HCT116 (cell line): ENCODE measurements around the gene CMTM8. TPM values are rescaled to one million over a fixed set of nuclear protein-coding genes. Genes with fewer than 3 reads are reported as not detected.

ENCODE experiments used
- ATAC-seq: fragments of 200-7000 bp; cut with Tn5 transposase; 2 replicates; pipeline ENCODE4 v1.9.1; 2020; ENCODE audit warnings: mild to moderate bottlenecking, moderate library complexity
- BruUV-seq: library from RNA; stranded (reverse); fragments of 400-500 nt; replicated peaks from 2 replicates; lab custom pipeline; 2021; lab: Mats Ljungman, UMichigan
- CTCF ChIA-PET: fragments of 300-600 bp; sonication (Branson Sonifier 250); formaldehyde crosslinking; loops from one replicate; lab custom pipeline; 2021; ENCODE audit warnings: antibody characterized with exemption; lab: Charles Lee
- POLR2A ChIA-PET: fragments of 300-600, 350-600 bp; sonication (Branson Sonifier 250); formaldehyde crosslinking; loops from one replicate; lab custom pipeline; 2021; ENCODE audit warnings: antibody characterized with exemption; lab: Charles Lee
- RAD21 ChIA-PET, 2 experiments: fragments of 300-600 bp; sonication (Branson Sonifier 250); formaldehyde crosslinking; loops; one replicate each; lab custom pipeline; 2023; ENCODE audit warnings: low total read pairs in 2 of 2; ENCODE audit not compliant: uncharacterized antibody in 2 of 2, unreplicated experiment in 2 of 2, low non-redundant PET in 1 of 2; lab: Charles Lee
- DNase-seq: peaks from one replicate; pipeline ENCODE4 v3.0.0-alpha.2; 2010; ENCODE audit warnings: low read depth, low spot score
- H2AFZ ChIP-seq: fragments of 200-600 bp; shearing (Covaris generic), sonication (generic); 2 replicates; pipeline ENCODE4 v1.6.1; 2017; ENCODE audit warnings: low read depth, mixed run types, mixed read lengths, antibody characterized with exemption, low read length; ENCODE audit not compliant: poor library complexity, severe bottlenecking
- H3K27ac ChIP-seq: 2 replicates; pipeline ENCODE4 v1.5.1; 2012; ENCODE audit warnings: low read depth, low read length
- H3K27me3 ChIP-seq: fragments of 200-600 bp; sonication (generic); 2 replicates; pipeline ENCODE4 v1.6.1; 2016; ENCODE audit warnings: mixed run types, low read length, mixed read lengths; ENCODE audit not compliant: insufficient read depth
- H3K36me3 ChIP-seq, 2 experiments: fragments of 200-500 bp in 1 of 2; fragments of 200-600 bp in 1 of 2; sonication (Bioruptor generic) in 1 of 2; sonication (generic) in 1 of 2; 2 replicates each; pipeline versions ENCODE4 v1.5.1 to v1.6.1; 2014 to 2016; ENCODE audit warnings: low read length in 2 of 2, inconsistent platforms in 1 of 2, mixed read lengths in 1 of 2, mixed run types in 1 of 2; ENCODE audit not compliant: insufficient read depth in 2 of 2, control insufficient read depth in 1 of 2
- H3K4me1 ChIP-seq, 2 experiments: fragments of 200-600 bp in 1 of 2; sonication (generic) in 1 of 2; 2 replicates each; pipeline versions ENCODE4 v1.5.1 to v1.6.1; 2012 to 2017; ENCODE audit warnings: low read length in 2 of 2, inconsistent platforms in 1 of 2, mild to moderate bottlenecking in 1 of 2, mixed read lengths in 1 of 2, mixed run types in 1 of 2, moderate library complexity in 1 of 2; ENCODE audit not compliant: insufficient read depth in 2 of 2, control insufficient read depth in 1 of 2
- H3K4me2 ChIP-seq: fragments of 200-600 bp; sonication (generic); 2 replicates; pipeline ENCODE4 v1.6.1; 2017; ENCODE audit warnings: mixed run types, low read length, mixed read lengths
- H3K4me3 ChIP-seq, 2 experiments: fragments of 200-600 bp in 1 of 2; sonication (generic) in 1 of 2; replicated peaks in 1 of 2; 2 replicates each; pipeline ENCODE4 v1.5.1; 2011 to 2016; ENCODE audit warnings: low read length in 2 of 2, control low read depth in 1 of 2, low read depth in 1 of 2, mild to moderate bottlenecking in 1 of 2, mixed read lengths in 1 of 2, mixed run types in 1 of 2
- H3K79me2 ChIP-seq: fragments of 200-600 bp; sonication (generic); 2 replicates; pipeline ENCODE4 v1.6.1; 2017; ENCODE audit warnings: mild to moderate bottlenecking, mixed run types, low read length, moderate library complexity, mixed read lengths; ENCODE audit not compliant: insufficient read depth
- H3K9ac ChIP-seq: fragments of 200-600 bp; sonication (generic); 2 replicates; pipeline ENCODE4 v1.6.1; 2016; ENCODE audit warnings: low read length, mixed read lengths
- H3K9me2 ChIP-seq: fragments of 200-600 bp; sonication (generic), shearing (Covaris generic); 2 replicates; pipeline ENCODE4 v1.6.1; 2017; ENCODE audit warnings: mixed run types, mild to moderate bottlenecking, moderate library complexity; ENCODE audit not compliant: insufficient read depth
- H3K9me3 ChIP-seq, 2 experiments: fragments of 200-500 bp in 1 of 2; fragments of 200-600 bp in 1 of 2; sonication (Bioruptor generic) in 1 of 2; sonication (generic) in 1 of 2; 2 replicates each; pipeline ENCODE4 v1.6.1; 2014 to 2017; ENCODE audit warnings: low read length in 2 of 2, mixed read lengths in 2 of 2, inconsistent platforms in 1 of 2, low read depth in 1 of 2, mild to moderate bottlenecking in 1 of 2, mixed run types in 1 of 2, moderate library complexity in 1 of 2; ENCODE audit not compliant: control insufficient read depth in 1 of 2, insufficient read depth in 1 of 2
- H4K20me1 ChIP-seq: fragments of 200-600 bp; sonication (generic), shearing (Covaris generic); 2 replicates; pipeline ENCODE4 v1.6.1; 2017; ENCODE audit warnings: mixed run types, mild to moderate bottlenecking, moderate library complexity; ENCODE audit not compliant: insufficient read depth
- CBX3 ChIP-seq: IDR thresholded peaks from 2 replicates; pipeline ENCODE4 v1.6.1; 2012; ENCODE audit warnings: low read depth
- FOSL1 ChIP-seq: IDR thresholded peaks from 2 replicates; pipeline ENCODE4 v1.6.1; 2012; ENCODE audit warnings: low read depth
- JUND ChIP-seq: IDR thresholded peaks from 2 replicates; pipeline ENCODE4 v1.6.1; 2012
- POLR2AphosphoS5 ChIP-seq: IDR thresholded peaks from 2 replicates; pipeline ENCODE4 v1.6.1; 2011; ENCODE audit warnings: mild to moderate bottlenecking, low read depth, low read length, moderate library complexity
- REST ChIP-seq: IDR thresholded peaks from 2 replicates; pipeline ENCODE4 v1.6.1; 2012; ENCODE audit warnings: low read depth
- SIN3A ChIP-seq: IDR thresholded peaks from 2 replicates; pipeline ENCODE4 v1.6.1; 2012; ENCODE audit warnings: low read depth
- SRF ChIP-seq: IDR thresholded peaks from 2 replicates; pipeline ENCODE4 v1.6.1; 2012; ENCODE audit warnings: low read depth
- ZBTB33 ChIP-seq: IDR thresholded peaks from 2 replicates; pipeline ENCODE4 v1.6.1; 2011; ENCODE audit warnings: mild to moderate bottlenecking, low read length, moderate library complexity; ENCODE audit not compliant: insufficient replicate concordance; ENCODE audit errors: extremely low read depth
- ZFX ChIP-seq: fragments of 450-650 bp; IDR thresholded peaks from 2 replicates; pipeline ENCODE4 v1.6.1; 2017
- intact Hi-C: fragments of 100-400 bp; cut with micrococcal nuclease; formaldehyde crosslinking; loops from 2 replicates; pipeline ENCODE4 v1.10.0; 2022
- total RNA-seq: library from RNA; stranded (reverse); gene quantifications from one replicate; pipeline ENCODE4 v1.2.1, GENCODE V29; 2021; ENCODE audit not compliant: unreplicated experiment
- TF ChIP-seq, protein P1 (sequence below): IDR thresholded peaks from 2 replicates; pipeline ENCODE4 v1.6.1; 2012

Gene CMTM8
- total RNA-seq, 1 experiment from 2014 or later: 19.4 TPM

GRCh38 chr3:32246079-32246675, 7.7 kb downstream of the CMTM8 start:
- peaks cover 50% of the 10 kb centered on the region in 2 experiments for H3K4me1 ChIP-seq
- peaks cover 3% of the 10 kb centered on the region in 2 experiments; a peak in 2 of 4 replicates for H3K36me3 ChIP-seq
- H3K9me3 ChIP-seq: no peaks in the 10 kb centered on the region
- H3K27ac ChIP-seq: peak overlapping the region; percentile 25; the same call in 1 of the 2 replicates
- DNase-seq (no peak), ATAC-seq (no peak)
- ChIA-PET POLR2A (no interaction called here), CTCF (no interaction called here), RAD21 (no interaction called here)
- no peaks in the 10 kb centered on the region for H3K9me2 ChIP-seq
- H3K9ac ChIP-seq: no peak overlapping the region
- H3K4me2 ChIP-seq: peak overlapping the region; percentile 41
- TF ChIP-seq ZBTB33: no peak
- no peak for TF ChIP-seq REST
- no peak for TF ChIP-seq FOSL1
- TF ChIP-seq SRF: no peak
- TF ChIP-seq JUND: no peak
- no peak for TF ChIP-seq CBX3
- TF ChIP-seq, protein P1, sequence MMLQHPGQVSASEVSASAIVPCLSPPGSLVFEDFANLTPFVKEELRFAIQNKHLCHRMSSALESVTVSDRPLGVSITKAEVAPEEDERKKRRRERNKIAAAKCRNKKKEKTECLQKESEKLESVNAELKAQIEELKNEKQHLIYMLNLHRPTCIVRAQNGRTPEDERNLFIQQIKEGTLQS: no peak
- no peak for TF ChIP-seq POLR2AphosphoS5
- TF ChIP-seq ZFX: no peak
- TF ChIP-seq SIN3A: no peak
- no peak overlapping the region for H2AFZ ChIP-seq
- H3K4me3 ChIP-seq: no peak overlapping the region
- intact Hi-C loops: no loop called here
- BruUV-seq: no TSS peak
- no peaks in the 10 kb centered on the region for H3K27me3 ChIP-seq
- H4K20me1 ChIP-seq: peaks cover 10% of the 10 kb centered on the region; the same call in 1 of the 2 replicates
- peaks cover 81% of the 10 kb centered on the region for H3K79me2 ChIP-seq
